ENCODE data around the gene CHCHD10.

- TF ChIP-seq CTCF (IDR thresholded peaks at IDR 0.05) (no peak), EP300 (IDR thresholded peaks at IDR 0.05; ENCODE audit: borderline replicate concordance in 1 of 2, low read depth in 1 of 2, low read length in 1 of 2) (no peak)
Measured at GRCh38 chr22:23800297-23801237, 32.8 kb upstream of the CHCHD10 start.
